ENCODE data around the gene SMIM14.

Gene SMIM14

GRCh38 chr4:39667706-39668105 is 29.0 kb upstream of the SMIM14 start:
- Histone ChIP-seq H3F3A (ENCODE audit: insufficient read depth) (no peaks in the 10 kb centered on the region), H4K20me1 (ENCODE audit: low read depth, low read length) (no peaks in the 10 kb centered on the region), H2AFZ (ENCODE audit: low read depth, low read length, severe bottlenecking) (no peak overlapping the region), H3K9me2 (replicated peaks; ENCODE audit: insufficient read depth, low read length) (no peaks in the 10 kb centered on the region), H3K27me3 (ENCODE audit: low read length) (no peaks in the 10 kb centered on the region), H3K36me3 (ENCODE audit: low read length) (no peaks in the 10 kb centered on the region), H3K9ac (ENCODE audit: low read length) (no peak overlapping the region), H3K79me2 (ENCODE audit: insufficient read depth, low read length) (no peaks in the 10 kb centered on the region), H3K4me2 (ENCODE audit: low read depth, low read length, poor library complexity, severe bottlenecking) (no peak overlapping the region), H3K4me3 (ENCODE audit: insufficient read depth, low read length, poor library complexity, severe bottlenecking) (no peak overlapping the region), H3K27ac (ENCODE audit: low read depth, low read length) (no peak overlapping the region), H3K9me3 (ENCODE audit: insufficient read depth, low read length) (no peaks in the 10 kb centered on the region)
- TF ChIP-seq EZH2phosphoT487 (conservative IDR thresholded peaks at IDR 0.05; ENCODE audit: low read length) (no peak), CTCF (IDR thresholded peaks at IDR 0.05; ENCODE audit: insufficient read depth, low read length, poor library complexity, severe bottlenecking) (no peak)

- no peak for TF ChIP-seq CTCF (IDR thresholded peaks at IDR 0.05; ENCODE audit: insufficient read depth, low read length, poor library complexity, severe bottlenecking)
- no peak for TF ChIP-seq EZH2phosphoT487 (conservative IDR thresholded peaks at IDR 0.05; ENCODE audit: low read length)
- Histone ChIP-seq H4K20me1 (ENCODE audit: low read depth, low read length) (no peaks in the 10 kb centered on the region), H3K9me3 (ENCODE audit: insufficient read depth, low read length) (no peaks in the 10 kb centered on the region), H3K9ac (ENCODE audit: low read length) (no peak overlapping the region), H3K36me3 (ENCODE audit: low read length) (no peaks in the 10 kb centered on the region), H3K27me3 (ENCODE audit: low read length) (no peaks in the 10 kb centered on the region), H2AFZ (ENCODE audit: low read depth, low read length, severe bottlenecking) (no peak overlapping the region), H3K4me3 (ENCODE audit: insufficient read depth, low read length, poor library complexity, severe bottlenecking) (no peak overlapping the region), H3K9me2 (replicated peaks; ENCODE audit: insufficient read depth, low read length) (no peaks in the 10 kb centered on the region), H3K27ac (ENCODE audit: low read depth, low read length) (no peak overlapping the region), H3K79me2 (ENCODE audit: insufficient read depth, low read length) (no peaks in the 10 kb centered on the region), H3K4me2 (ENCODE audit: low read depth, low read length, poor library complexity, severe bottlenecking) (no peak overlapping the region), H3F3A (ENCODE audit: insufficient read depth) (no peaks in the 10 kb centered on the region)
These were observed 26.4 kb upstream of the SMIM14 start for GRCh38 chr4:39664828-39665731.

GRCh38 chr4:39662683-39663082 is 24.0 kb upstream of the SMIM14 start:
- Histone ChIP-seq H3K9me2 (replicated peaks; ENCODE audit: insufficient read depth, low read length) (no peaks in the 10 kb centered on the region), H3K4me2 (ENCODE audit: low read depth, low read length, poor library complexity, severe bottlenecking) (no peak overlapping the region), H3K4me3 (ENCODE audit: insufficient read depth, low read length, poor library complexity, severe bottlenecking) (no peak overlapping the region), H3K27ac (ENCODE audit: low read depth, low read length) (no peak overlapping the region), H3K27me3 (ENCODE audit: low read length) (no peaks in the 10 kb centered on the region), H4K20me1 (ENCODE audit: low read depth, low read length) (no peaks in the 10 kb centered on the region), H3K9ac (ENCODE audit: low read length) (no peak overlapping the region), H2AFZ (ENCODE audit: low read depth, low read length, severe bottlenecking) (no peak overlapping the region), H3K9me3 (ENCODE audit: insufficient read depth, low read length) (no peaks in the 10 kb centered on the region), H3F3A (ENCODE audit: insufficient read depth) (no peaks in the 10 kb centered on the region), H3K79me2 (ENCODE audit: insufficient read depth, low read length) (no peaks in the 10 kb centered on the region), H3K36me3 (ENCODE audit: low read length) (no peaks in the 10 kb centered on the region)
- TF ChIP-seq EZH2phosphoT487 (conservative IDR thresholded peaks at IDR 0.05; ENCODE audit: low read length) (no peak), CTCF (IDR thresholded peaks at IDR 0.05; ENCODE audit: insufficient read depth, low read length, poor library complexity, severe bottlenecking) (no peak)
